MCF 10A (cell line): Measurements from ENCODE around the gene BNIP5. TPM values are rescaled to one million over a fixed set of nuclear protein-coding genes. Genes with fewer than 3 reads are reported as not detected.

Experiments
- BruUV-seq: library from RNA; stranded (reverse); fragments of 400-500 nt; replicated peaks from 2 replicates; lab custom pipeline; 2021; lab: Mats Ljungman, UMichigan
- CTCF ChIA-PET: fragments of 300-600 bp; sonication (Branson Sonifier 250); formaldehyde crosslinking; extraction: SDS; loops from one replicate; lab custom pipeline; 2021; ENCODE audit warnings: antibody characterized with exemption, inconsistent platforms; lab: Yijun Ruan, JAX
- POLR2A ChIA-PET: fragments of 300-600, 350-650 bp; sonication (Branson Sonifier 250); formaldehyde crosslinking; extraction: SDS; loops from one replicate; lab custom pipeline; 2020; ENCODE audit warnings: antibody characterized with exemption, inconsistent platforms; lab: Yijun Ruan, JAX
- DNase-seq: peaks from one replicate; pipeline ENCODE4 v3.0.0-alpha.2; 2018; ENCODE audit not compliant: unreplicated experiment
- H3K27ac Mint-ChIP-seq: one replicate; pipeline ENCODE4 v1.8.0; 2022; ENCODE audit warnings: mild to moderate bottlenecking, low read depth, mixed read lengths; ENCODE audit not compliant: unreplicated experiment
- H3K27me3 Mint-ChIP-seq: one replicate; pipeline ENCODE4 v1.8.0; 2022; ENCODE audit warnings: mixed read lengths; ENCODE audit not compliant: insufficient read depth, unreplicated experiment
- H3K36me3 Mint-ChIP-seq: one replicate; pipeline ENCODE4 v1.8.0; 2022; ENCODE audit warnings: mild to moderate bottlenecking, moderate library complexity, mixed read lengths; ENCODE audit not compliant: insufficient read depth, unreplicated experiment
- H3K4me1 Mint-ChIP-seq: one replicate; pipeline ENCODE4 v1.8.0; 2022; ENCODE audit warnings: mixed read lengths; ENCODE audit not compliant: insufficient read depth, unreplicated experiment
- H3K4me3 Mint-ChIP-seq: one replicate; pipeline ENCODE4 v1.8.0; 2022; ENCODE audit warnings: mild to moderate bottlenecking, moderate library complexity, mixed read lengths; ENCODE audit not compliant: unreplicated experiment
- H3K9me3 Mint-ChIP-seq: one replicate; pipeline ENCODE4 v1.8.0; 2022; ENCODE audit warnings: mixed read lengths; ENCODE audit not compliant: unreplicated experiment
- CTCF ChIP-seq: fragments of 200-600 bp; IDR thresholded peaks from one replicate; pipeline ENCODE4 v1.8.0; 2022; ENCODE audit warnings: antibody characterized with exemption, mild to moderate bottlenecking; ENCODE audit not compliant: unreplicated experiment
- intact Hi-C: fragments of 100-400 bp; cut with micrococcal nuclease; formaldehyde crosslinking; loops from 2 replicates; pipeline ENCODE4 v1.14.1; 2022
- total RNA-seq: library from RNA; stranded (reverse); gene quantifications from 2 replicates; pipeline ENCODE4 v1.2.3, GENCODE V29; 2022

Gene BNIP5
- total RNA-seq, 1 experiment from 2014 or later: not detected

GRCh38 chr6:36313649-36313936 lies 23.1 kb downstream of the BNIP5 start:
- Mint-ChIP-seq H3K9me3 (no peaks in the 10 kb centered on the region), H3K36me3 (no peaks in the 10 kb centered on the region), H3K4me1 (no peaks in the 10 kb centered on the region), H3K27ac (no peak overlapping the region), H3K27me3 (peaks cover 18% of the 10 kb centered on the region), H3K4me3 (no peak overlapping the region)
- no TSS peak for BruUV-seq
- no peak for DNase-seq
- intact Hi-C loops: no loop called here
- POLR2A ChIA-PET: no interaction called here
- no peak for TF ChIP-seq CTCF
- CTCF ChIA-PET: interaction anchor here (0.7 to 1.0 kb wide), 2 partner anchors 27 to 1238 kb away, joined by 4 read pairs; no protein-coding TSS in a partner anchor

GRCh38 chr6:36312854-36313648 lies 23.6 kb downstream of the BNIP5 start:
- no TSS peak for BruUV-seq
- H3K4me3 Mint-ChIP-seq: no peak overlapping the region
- no peak overlapping the region for H3K27ac Mint-ChIP-seq
- no peaks in the 10 kb centered on the region for H3K9me3 Mint-ChIP-seq
- DNase-seq: no peak
- TF ChIP-seq CTCF: no peak
- H3K27me3 Mint-ChIP-seq: peaks cover 18% of the 10 kb centered on the region
- intact Hi-C loops: no loop called here
- no peaks in the 10 kb centered on the region for H3K4me1 Mint-ChIP-seq
- ChIA-PET CTCF (interaction anchor here (0.6 to 1.0 kb wide), 3 partner anchors 10 to 26 kb away, joined by 3 to 4 read pairs (median 3); no protein-coding TSS in a partner anchor), POLR2A (no interaction called here)
- H3K36me3 Mint-ChIP-seq: no peaks in the 10 kb centered on the region

GRCh38 chr6:36309900-36310299 lies 26.8 kb downstream of the BNIP5 start:
- H3K9me3 Mint-ChIP-seq: no peaks in the 10 kb centered on the region
- no TSS peak for BruUV-seq
- ChIA-PET POLR2A (no interaction called here), CTCF (interaction anchor here (0.6 to 1.7 kb wide), 4 partner anchors 10 to 1367 kb away, joined by 3 to 9 read pairs (median 4); no protein-coding TSS in a partner anchor)
- DNase-seq: no peak
- TF ChIP-seq CTCF: no peak
- H3K27me3 Mint-ChIP-seq: no peaks in the 10 kb centered on the region
- H3K4me1 Mint-ChIP-seq: no peaks in the 10 kb centered on the region
- intact Hi-C loops: no loop called here
- H3K27ac Mint-ChIP-seq: no peak overlapping the region
- no peaks in the 10 kb centered on the region for H3K36me3 Mint-ChIP-seq
- H3K4me3 Mint-ChIP-seq: no peak overlapping the region

- Mint-ChIP-seq H3K9me3 (no peaks in the 10 kb centered on the region), H3K27ac (no peak overlapping the region), H3K36me3 (no peaks in the 10 kb centered on the region), H3K4me3 (no peak overlapping the region), H3K27me3 (no peaks in the 10 kb centered on the region), H3K4me1 (no peaks in the 10 kb centered on the region)
- TF ChIP-seq CTCF: no peak
- POLR2A ChIA-PET: no interaction called here
- no TSS peak for BruUV-seq
- intact Hi-C loops: no loop called here
- DNase-seq: no peak
- CTCF ChIA-PET: interaction anchor here (1.2 to 1.7 kb wide), 2 partner anchors 9 to 184 kb away, joined by 4 to 9 read pairs; no protein-coding TSS in a partner anchor
Measured at GRCh38 chr6:36309203-36309602, 27.5 kb downstream of the BNIP5 start.
